HG02970 (cell line): Measurements from ENCODE around the gene CAPN2.

Experiments
- ATAC-seq: cut with Tn5 transposase; IDR thresholded peaks from one replicate; pipeline ENCODE4 v1.9.1; 2021; ENCODE audit warnings: mild to moderate bottlenecking, moderate library complexity, moderate number of reproducible peaks; ENCODE audit not compliant: unreplicated experiment, low FRiP score

CAPN2 gene

GRCh38 chr1:223700942-223701637, 11.2 kb upstream of the CAPN2 start:
- no peak for ATAC-seq

GRCh38 chr1:223702735-223703667, 9.3 kb upstream of the CAPN2 start:
- no peak for ATAC-seq

GRCh38 chr1:223703668-223704013, 8.7 kb upstream of the CAPN2 start:
- no peak for ATAC-seq

DNA sequence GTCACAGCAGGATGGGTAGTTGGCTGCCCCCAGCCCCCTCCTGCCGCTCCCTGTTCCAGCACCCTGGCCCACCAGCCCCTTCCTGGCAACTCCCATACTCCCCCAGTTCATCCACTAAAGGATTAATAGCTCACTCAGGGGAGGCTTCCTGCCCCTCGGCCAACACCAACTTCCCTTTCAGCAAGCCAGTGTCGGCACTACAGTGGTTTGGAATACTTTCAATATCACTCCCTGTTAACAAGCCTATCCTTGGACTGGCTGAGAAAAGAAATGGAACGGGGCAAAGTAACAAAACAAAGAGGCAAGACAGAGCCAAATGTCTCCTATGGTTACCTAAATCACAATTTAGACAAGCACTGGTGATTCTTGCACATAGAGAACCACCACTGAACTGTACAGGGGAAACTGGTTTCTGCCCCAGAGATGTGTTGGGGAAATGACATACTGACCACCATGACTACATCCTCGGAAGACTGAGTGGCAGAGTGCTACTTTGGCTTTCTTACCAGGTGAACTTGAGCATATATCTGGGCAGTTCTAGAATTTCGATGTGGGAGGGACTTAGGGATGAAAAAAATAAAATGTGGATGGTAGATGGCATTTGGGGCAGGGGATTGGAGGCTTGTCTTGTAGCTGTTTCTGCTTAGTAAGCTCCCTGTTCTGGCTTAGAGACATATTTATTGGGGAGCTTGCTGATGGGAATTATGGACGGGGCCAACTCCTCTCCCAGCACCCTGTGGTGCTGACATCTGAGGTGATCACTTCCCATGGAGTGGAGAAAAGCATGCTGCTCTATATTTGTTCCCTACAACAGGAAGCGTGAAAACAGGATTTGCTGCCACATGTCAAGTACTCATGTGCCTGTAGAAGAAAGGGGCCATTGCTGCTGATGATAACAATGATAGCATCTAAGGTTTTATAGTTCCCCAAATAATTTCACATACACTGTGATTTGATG, 7.1 kb upstream of the CAPN2 start:
- no peak for ATAC-seq

- no peak for ATAC-seq
Measured at GRCh38 chr1:223706077-223706973, 6.0 kb upstream of the CAPN2 start.

DNA sequence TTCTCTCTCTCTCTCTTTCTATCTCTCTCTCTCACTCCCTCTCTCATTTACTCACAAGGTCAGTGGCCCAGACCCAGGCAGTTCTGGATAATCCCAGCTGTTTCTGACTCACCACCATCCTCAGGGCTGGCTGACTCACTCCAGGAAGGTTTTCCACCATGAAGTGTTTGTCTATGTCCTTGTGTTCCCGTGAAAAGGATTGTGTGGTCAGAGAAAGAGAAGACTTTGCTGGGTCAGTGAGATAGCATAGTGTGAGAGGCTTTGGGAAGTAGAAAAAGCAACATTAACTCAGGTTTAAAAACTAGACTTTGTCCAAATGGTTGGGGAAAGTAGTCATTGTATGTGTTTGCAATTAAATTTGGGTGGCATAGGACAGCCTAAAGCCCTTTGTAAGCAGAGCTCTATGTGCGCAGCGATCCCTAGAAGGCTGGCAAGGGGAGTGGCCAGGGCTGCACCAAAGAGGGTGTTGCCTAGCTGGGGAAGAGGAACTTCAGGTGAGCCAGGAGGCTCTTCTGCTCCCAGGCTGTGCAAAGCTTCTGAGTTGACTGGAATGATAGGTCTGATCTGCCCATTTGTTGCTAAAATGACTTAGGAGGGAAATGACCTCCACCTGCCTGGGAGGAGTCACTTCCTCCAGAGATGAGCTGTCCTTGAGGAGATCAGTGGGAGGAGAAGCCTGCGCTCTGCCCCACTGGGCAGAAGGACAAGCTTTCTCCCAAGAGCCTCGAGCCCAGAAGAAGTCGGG, 4.9 kb upstream of the CAPN2 start:
- ATAC-seq = no peak

GRCh38 chr1:223708001-223708359, 4.4 kb upstream of the CAPN2 start:
- ATAC-seq = no peak

DNA sequence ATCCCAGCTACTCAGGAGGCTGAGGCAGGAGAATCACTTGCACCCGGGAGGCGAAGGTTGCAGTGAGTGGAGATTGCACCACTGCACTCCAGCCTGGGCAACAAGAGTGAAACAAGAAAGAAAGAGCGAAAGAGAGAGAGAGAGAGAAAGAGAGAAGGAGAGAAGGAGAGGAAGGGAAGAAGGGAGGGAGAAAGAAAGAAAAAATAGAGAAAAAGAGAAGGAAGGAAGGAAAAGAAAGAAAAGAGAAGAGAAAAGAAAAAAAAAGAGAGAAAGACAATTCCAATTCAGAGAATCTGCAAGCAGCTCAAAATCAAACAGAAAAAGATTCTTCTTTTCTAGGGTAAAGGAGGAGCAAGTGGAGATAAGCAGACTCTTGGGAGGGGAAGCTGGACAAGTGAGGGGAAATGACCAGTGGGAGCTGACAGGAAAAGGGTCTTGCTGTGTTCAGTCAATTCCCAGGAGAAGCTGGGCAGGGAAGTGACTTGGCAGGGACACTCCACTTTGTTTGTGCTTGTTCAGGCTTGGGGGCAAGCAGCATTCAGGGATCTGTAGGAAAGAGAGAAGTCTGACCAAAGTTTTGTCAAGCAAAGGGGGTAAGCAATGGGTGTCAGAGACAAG, 3.6 kb upstream of the CAPN2 start:
- no peak for ATAC-seq

- no peak for ATAC-seq
Measured at GRCh38 chr1:223709598-223709997, 2.7 kb upstream of the CAPN2 start.

DNA sequence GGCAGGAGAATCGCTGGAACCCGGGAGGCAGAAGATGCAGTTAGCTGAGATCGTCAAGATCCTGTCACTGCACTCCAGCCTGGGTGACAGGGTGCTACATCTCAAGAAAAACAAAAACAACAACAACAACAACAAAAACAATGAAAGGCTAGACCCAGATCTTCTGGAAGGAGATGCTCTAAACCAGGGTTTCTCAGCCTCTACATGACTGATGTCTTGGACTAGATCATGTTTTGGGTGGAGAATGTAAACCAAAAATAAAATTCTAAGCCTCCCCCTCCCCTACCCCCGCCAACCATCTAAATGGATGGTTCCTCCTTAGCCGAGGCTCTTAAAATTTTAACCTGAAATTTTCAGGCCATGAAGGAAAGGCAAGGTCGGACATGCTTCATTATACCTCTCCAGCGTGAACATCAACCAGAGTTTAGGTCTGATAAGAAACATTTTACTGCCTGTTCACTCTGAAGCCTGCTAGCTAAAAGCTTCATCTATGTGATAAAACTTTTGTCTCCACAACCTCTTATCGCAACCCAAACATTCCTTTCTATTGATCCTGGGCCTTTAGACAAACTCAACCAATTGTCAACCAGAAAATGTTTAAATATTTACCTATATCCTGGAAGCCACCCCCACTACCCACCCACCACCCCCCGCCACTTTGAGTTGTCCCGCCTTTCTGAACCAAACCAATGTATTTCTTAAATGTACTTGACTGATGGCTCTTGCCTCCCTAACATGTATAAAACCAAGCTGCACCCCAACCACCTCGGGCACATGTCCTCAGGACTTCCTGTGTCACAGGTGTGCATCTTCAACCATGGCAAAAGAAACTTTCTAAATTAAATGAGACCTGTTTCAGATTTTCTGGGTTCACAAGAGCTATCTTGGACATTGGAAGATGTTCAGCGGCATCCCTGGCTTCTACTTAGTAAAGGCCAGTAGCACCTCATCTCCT, 1.9 kb upstream of the CAPN2 start:
- no peak for ATAC-seq

DNA sequence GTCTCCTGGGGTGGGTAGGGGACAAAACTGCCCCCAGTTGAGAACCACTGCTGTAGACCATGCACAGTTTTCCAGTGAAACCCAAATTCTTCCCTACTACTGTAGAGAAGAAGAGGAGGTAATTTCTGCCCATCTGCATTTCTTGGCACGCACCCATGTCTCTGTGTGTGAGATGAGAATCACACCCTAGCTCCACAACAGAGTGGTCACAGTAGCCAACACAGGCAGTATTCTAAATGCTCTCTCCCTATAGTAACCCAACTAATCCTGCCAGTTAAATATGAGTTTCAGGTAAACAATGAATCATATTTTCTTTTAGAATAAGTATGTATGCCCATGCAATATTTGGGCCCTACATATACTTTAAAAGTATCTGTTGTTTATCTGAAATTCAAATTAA, 1.2 kb upstream of the CAPN2 start:
- ATAC-seq = no peak

- no peak for ATAC-seq
Measured at GRCh38 chr1:223711747-223712193, 569 bp upstream of the CAPN2 start.

DNA sequence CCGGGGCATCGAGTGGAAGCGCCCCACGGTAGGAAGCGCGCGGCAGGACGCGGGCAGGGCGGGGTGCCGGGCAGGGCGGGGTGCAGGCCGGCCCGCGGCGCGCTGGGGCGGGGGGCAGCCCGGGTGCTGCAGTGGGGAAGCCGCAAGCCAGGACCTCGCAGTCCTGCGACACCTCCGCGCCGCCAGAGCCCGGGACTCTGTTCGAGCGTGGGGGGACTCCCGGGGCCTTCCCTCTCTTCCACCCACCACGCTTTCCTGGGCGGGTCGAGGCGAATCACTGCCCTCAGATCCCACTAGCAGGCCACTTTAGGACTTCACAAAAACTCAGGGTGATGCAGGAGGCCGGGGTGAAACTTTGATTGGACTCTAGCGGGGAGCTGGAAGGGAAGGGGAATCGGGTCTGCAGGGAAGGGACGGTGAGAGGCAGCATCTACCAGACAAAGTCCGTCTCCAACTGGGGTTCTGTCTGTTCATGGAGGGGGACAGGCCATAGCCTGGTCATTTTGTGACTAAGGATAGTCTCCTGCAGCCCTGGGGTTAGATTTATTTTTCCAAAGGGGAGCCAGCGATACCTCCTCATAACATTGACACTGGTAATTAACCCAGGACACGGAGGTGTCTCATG, 623 bp downstream of the CAPN2 start:
- peak; percentile 26 for ATAC-seq

GRCh38 chr1:223713546-223714420, 1.4 kb downstream of the CAPN2 start:
- no peak for ATAC-seq

GRCh38 chr1:223714421-223714724, 2.0 kb downstream of the CAPN2 start:
- no peak for ATAC-seq

DNA sequence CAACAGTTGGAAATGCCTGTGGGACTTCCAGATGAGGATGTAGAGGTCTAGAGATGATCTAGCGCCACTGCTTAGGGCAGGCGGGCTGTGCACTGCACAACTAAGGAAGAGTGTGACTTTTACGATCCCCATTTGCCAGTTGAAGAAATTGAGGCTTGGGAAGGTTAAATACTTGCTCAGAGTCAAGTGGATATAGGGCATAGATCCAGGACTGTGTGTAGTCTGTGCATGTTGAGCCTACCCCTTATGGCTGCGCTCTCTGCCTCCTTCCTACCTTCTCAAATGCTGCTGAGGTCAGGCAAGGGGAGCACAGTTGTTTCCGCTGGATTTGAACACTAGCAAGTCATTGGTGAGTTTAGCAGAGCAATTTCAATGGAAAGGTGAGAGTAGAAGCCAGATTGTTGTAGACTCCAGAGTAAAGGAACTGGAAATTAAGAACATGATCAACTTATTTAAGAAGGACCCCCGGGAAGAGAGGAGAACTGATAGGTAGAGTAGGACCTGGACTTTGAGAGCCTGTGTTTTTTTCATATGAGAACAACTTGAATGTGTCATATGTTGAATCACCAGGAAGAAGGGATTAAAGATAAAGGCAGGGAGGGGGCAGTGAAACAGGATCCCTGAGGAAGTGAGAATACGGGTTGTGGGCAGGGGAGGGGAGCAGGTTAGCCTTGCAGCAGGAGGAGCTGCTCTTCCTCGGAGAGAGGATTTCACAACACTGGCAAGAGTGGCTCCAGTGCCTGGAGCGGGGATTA, 2.7 kb downstream of the CAPN2 start:
- no peak for ATAC-seq
